ENCODE results near the gene PGM1. TPM values are rescaled to one million over a fixed set of nuclear protein-coding genes. Genes with fewer than 3 reads are reported as not detected.

The PGM1 gene
- 50.2 and 55.9 TPM in 2 replicates for total RNA-seq

GRCh38 chr1:63593303-63593885 is at the start of gene PGM1:
Gene PGM1, plus strand, starts transcription at chr1:63593411. Its CDS starts 78 bp downstream, at chr1:63593489.

Small RNAs within 50 kb of the gene (small RNA-seq; reads per million reads assigned to genes)
- not detected for gene RF02105
- not detected for gene RF02106
- gene RF02107: not detected
- gene RF02108: not detected
- gene RF02109: not detected
- not detected for gene RF02110

Other genes starting within 250 kb of the PGM1 start
- gene ALG6, start 225.8 kb upstream of the PGM1 start, total RNA-seq: 10.7 and 16.4 TPM in 2 replicates
- 26.5 and 36.6 TPM in 2 replicates for gene ITGB3BP, start 70.2 kb upstream of the PGM1 start, total RNA-seq
- 6.3 and 7.7 TPM in 2 replicates for gene EFCAB7, start 69.9 kb upstream of the PGM1 start, total RNA-seq
- 41.2 and 46.7 TPM in 2 replicates for gene ROR1, start 180.6 kb downstream of the PGM1 start, total RNA-seq